Lung (tissue), 12 donors: Measurements from ENCODE around the gene TMEM95. TPM values are rescaled to one million over a fixed set of nuclear protein-coding genes. Genes with fewer than 3 reads are reported as not detected.

Experiments
- ATAC-seq: fragments of 200-7000 bp; cut with Tn5 transposase; one replicate; pipeline ENCODE4 v1.9.1; 2020; ENCODE audit warnings: moderate number of reproducible peaks; ENCODE audit not compliant: insufficient read depth, low FRiP score
- DNase-seq, 3 donors: peaks; one replicate each; pipeline ENCODE4 v3.0.0-alpha.2; 2013 to 2017
- H3K27ac ChIP-seq, 2 donors: one replicate each; pipeline ENCODE4 v1.5.1; 2013; ENCODE audit warnings: mild to moderate bottlenecking in 2 of 2, moderate library complexity in 2 of 2, control low read depth in 1 of 2, inconsistent platforms in 1 of 2, low read depth in 1 of 2, low read length in 1 of 2
- H3K27me3 ChIP-seq, 3 donors: one replicate each; pipeline ENCODE4 v1.5.1; 2013; ENCODE audit warnings: low read length in 2 of 3; ENCODE audit not compliant: control insufficient read depth in 3 of 3, insufficient read depth in 3 of 3
- H3K36me3 ChIP-seq, 4 donors: one replicate each; pipeline ENCODE4 v1.5.1; 2013; ENCODE audit warnings: low read length in 4 of 4, mild to moderate bottlenecking in 1 of 4, moderate library complexity in 1 of 4; ENCODE audit not compliant: control insufficient read depth in 4 of 4, insufficient read depth in 4 of 4
- H3K4me1 ChIP-seq, 5 donors: one replicate each; pipeline ENCODE4 v1.5.1; 2013; ENCODE audit warnings: low read length in 5 of 5, mild to moderate bottlenecking in 2 of 5, moderate library complexity in 1 of 5; ENCODE audit not compliant: control insufficient read depth in 5 of 5, insufficient read depth in 5 of 5
- H3K4me3 ChIP-seq: one replicate; pipeline ENCODE4 v1.5.1; 2013; ENCODE audit warnings: mild to moderate bottlenecking, control low read depth, moderate library complexity
- H3K9ac ChIP-seq, 2 donors: one replicate each; pipeline ENCODE4 v1.5.1; 2013; ENCODE audit warnings: low read length in 2 of 2, control low read depth in 1 of 2; ENCODE audit not compliant: insufficient read depth in 1 of 2
- H3K9me3 ChIP-seq, 4 donors: one replicate each; pipeline ENCODE4 v1.5.1; 2013; ENCODE audit warnings: low read length in 3 of 4, mild to moderate bottlenecking in 1 of 4, moderate library complexity in 1 of 4; ENCODE audit not compliant: control insufficient read depth in 4 of 4, insufficient read depth in 3 of 4
- WGBS, 2 donors: extraction: QIAGEN DNeasy Blood & Tissue Kit; methylation state at CpG; one replicate each; pipeline ENCODE4 v1.1.7; 2013; 5-methylcytosine and 5-hydroxymethylcytosine counted together
- polyA plus RNA-seq, 2 donors: library from polyadenylated mRNA; stranded (reverse); fragments of 200-250 nt; gene quantifications; one replicate each; pipeline ENCODE4 v1.2.1, GENCODE V29; 2013
- total RNA-seq, 2 donors: library from RNA; depleted of rRNA in 1 of 2; stranded (reverse); fragments of >200 nt in 1 of 2; gene quantifications; one replicate each; pipeline ENCODE4 v1.2.1, GENCODE V29; 2014 to 2021
- TF ChIP-seq, protein P1 (sequence below): IDR thresholded peaks from 2 replicates; pipeline ENCODE4 v1.5.1; 2012; ENCODE audit warnings: mild to moderate bottlenecking; ENCODE audit errors: control extremely low read depth, extremely low read depth
- donor health status: control.
- donor health status: control.
- donor health status: Bipolar disorder and iron deficiency.
- donor health status: healthy.
- donor health status: DM: yes; HTN: yes; CAD: no.

Gene TMEM95
- total and polyA plus RNA-seq, 4 donors = not detected

- WGBS, 2 donors = 68 to 73% methylated on average over 39 of the region's 39 CpGs
- Histone ChIP-seq H3K27ac (no peak overlapping the region), H3K9ac (no peak overlapping the region), H3K4me3 (no peak overlapping the region), H3K9me3 (no peaks in the 10 kb centered on the region), H3K27me3 (no peaks in the 10 kb centered on the region), H3K4me1 (peaks cover 0 to 13% (median 2%) of the 10 kb centered on the region in 5 donors), H3K36me3 (peaks cover 12 to 56% (median 29%) of the 10 kb centered on the region in 4 donors)
- DNase-seq (peak in 2 of 3 donors; percentile 32 to 59), ATAC-seq (no peak)
- TF ChIP-seq, protein P1, sequence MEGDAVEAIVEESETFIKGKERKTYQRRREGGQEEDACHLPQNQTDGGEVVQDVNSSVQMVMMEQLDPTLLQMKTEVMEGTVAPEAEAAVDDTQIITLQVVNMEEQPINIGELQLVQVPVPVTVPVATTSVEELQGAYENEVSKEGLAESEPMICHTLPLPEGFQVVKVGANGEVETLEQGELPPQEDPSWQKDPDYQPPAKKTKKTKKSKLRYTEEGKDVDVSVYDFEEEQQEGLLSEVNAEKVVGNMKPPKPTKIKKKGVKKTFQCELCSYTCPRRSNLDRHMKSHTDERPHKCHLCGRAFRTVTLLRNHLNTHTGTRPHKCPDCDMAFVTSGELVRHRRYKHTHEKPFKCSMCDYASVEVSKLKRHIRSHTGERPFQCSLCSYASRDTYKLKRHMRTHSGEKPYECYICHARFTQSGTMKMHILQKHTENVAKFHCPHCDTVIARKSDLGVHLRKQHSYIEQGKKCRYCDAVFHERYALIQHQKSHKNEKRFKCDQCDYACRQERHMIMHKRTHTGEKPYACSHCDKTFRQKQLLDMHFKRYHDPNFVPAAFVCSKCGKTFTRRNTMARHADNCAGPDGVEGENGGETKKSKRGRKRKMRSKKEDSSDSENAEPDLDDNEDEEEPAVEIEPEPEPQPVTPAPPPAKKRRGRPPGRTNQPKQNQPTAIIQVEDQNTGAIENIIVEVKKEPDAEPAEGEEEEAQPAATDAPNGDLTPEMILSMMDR = peak; percentile 30
These were observed 31.1 kb upstream of the TMEM95 start for GRCh38 chr17:7323731-7324437.

DNA sequence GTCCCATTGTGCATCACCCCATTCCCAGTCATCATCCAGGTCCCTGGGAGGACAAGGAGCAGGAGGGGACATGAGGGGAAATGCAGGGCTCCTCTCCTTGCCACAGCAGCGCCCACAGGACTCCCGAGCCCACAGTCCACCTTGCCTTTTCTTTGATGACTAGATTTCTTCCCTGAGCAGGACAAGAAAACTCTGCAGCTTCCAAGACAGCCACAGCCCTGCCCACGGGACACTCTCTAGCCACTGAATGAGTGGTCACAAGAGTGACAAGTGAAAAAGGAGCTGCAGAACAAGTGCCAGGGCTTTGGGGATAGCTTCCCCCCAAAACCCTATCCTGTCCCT, 30.5 kb upstream of the TMEM95 start:
- no peak overlapping the region for H3K4me3 ChIP-seq
- 84 to 92% methylated on average over 3 of the region's 3 CpGs for WGBS, 2 donors
- no peaks in the 10 kb centered on the region for H3K27me3 ChIP-seq
- no peak overlapping the region for H3K27ac ChIP-seq
- H3K36me3 ChIP-seq = peaks cover 12 to 54% (median 27%) of the 10 kb centered on the region in 4 donors
- peaks cover 0 to 13% (median 2%) of the 10 kb centered on the region in 5 donors for H3K4me1 ChIP-seq
- H3K9ac ChIP-seq = no peak overlapping the region
- DNase-seq = no peak
- no peak for ATAC-seq
- TF ChIP-seq, protein P1 = no peak
- H3K9me3 ChIP-seq = no peaks in the 10 kb centered on the region

DNA sequence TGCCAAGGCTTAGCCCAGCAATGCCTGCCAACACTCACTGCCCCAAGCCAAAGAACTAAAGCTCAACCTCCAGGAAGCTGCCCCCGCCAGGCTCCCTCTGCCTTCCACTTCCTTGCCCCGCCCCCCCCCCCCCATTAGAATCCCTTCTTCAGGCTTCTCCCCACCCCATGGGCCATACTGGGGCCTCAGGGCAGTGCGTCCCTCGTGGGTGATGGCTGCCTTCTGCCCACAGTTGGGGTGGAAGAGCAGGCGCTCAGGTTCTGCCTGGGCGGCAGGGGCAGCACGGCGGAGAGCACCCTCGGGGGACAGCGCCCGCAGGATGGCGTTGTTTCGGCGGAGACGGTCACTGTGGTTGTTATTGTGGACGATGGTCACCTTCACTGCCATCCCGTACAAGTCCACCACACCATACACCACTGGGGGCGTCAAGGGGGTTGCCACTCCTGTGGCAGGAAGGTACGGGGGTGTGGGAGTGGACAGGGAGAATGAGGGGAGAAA, 29.9 kb upstream of the TMEM95 start:
- H3K4me1 ChIP-seq = peaks cover 0 to 13% (median 2%) of the 10 kb centered on the region in 5 donors
- TF ChIP-seq, protein P1 = no peak
- H3K4me3 ChIP-seq = no peak overlapping the region
- H3K27me3 ChIP-seq = no peaks in the 10 kb centered on the region
- H3K9ac ChIP-seq = no peak overlapping the region
- peaks cover 12 to 54% (median 27%) of the 10 kb centered on the region in 4 donors for H3K36me3 ChIP-seq
- H3K27ac ChIP-seq = no peak overlapping the region
- DNase-seq = no peak
- no peak for ATAC-seq
- WGBS, 2 donors = 93 to 95% methylated on average over 16 to 19 of the region's 19 CpGs
- H3K9me3 ChIP-seq = no peaks in the 10 kb centered on the region
